HG03025 (cell line): ENCODE data around the gene TRAPPC2.
"Not testable (repeated sequence)": the region's sequence is repeated elsewhere in the genome, so short reads cannot be mapped to it uniquely, and the experiment has no call there.

Experiments
- ATAC-seq: cut with Tn5 transposase; IDR thresholded peaks from one replicate; pipeline ENCODE4 v1.9.1; 2021; ENCODE audit warnings: mild to moderate bottlenecking, moderate library complexity; ENCODE audit not compliant: unreplicated experiment, low FRiP score

The TRAPPC2 gene

GRCh38 chrX:13748486-13748885 is 14.1 kb upstream of the TRAPPC2 start:
- ATAC-seq = no peak

DNA sequence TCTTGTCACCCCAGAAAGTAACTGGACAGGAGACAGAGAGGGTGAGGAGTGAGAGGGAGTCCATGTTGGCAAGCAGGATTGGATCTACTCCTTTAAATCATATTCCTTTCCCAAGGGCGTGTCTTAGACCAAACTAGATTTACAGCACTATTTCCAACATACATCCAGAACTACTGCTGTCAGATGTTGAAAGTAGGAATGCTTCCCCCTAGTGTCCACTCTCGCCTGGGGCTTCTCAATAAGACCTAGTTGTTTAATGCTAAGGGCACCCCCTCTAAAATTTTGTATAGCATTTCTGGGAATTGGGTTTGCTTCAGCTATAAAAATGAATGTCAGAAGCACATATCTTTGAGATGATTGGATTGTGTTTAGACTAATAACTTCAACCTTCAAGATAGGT is 13.4 kb upstream of the TRAPPC2 start:
- no peak for ATAC-seq

GRCh38 chrX:13742397-13743176 is 8.2 kb upstream of the TRAPPC2 start:
- peak; percentile 85 for ATAC-seq

DNA sequence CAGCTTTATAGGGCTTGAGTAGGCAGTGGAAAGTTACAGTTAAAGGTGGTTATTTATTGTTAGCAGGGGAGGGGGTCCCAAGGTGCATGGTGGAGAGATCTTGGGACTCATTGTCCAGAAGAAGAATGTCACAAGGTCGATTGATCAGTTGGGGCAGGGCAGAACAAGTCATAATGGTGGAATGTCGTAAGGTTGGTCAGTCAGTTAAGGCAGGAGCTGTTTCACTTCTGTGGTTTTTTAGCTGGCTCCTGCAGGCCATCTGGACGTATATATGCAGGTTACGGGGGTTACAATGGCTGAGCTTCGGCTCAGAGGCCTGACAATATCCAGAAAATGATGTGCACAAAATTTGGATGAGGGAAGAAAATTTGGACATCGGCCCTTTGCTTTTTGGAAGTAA is 7.3 kb upstream of the TRAPPC2 start:
- ATAC-seq = no peak

DNA sequence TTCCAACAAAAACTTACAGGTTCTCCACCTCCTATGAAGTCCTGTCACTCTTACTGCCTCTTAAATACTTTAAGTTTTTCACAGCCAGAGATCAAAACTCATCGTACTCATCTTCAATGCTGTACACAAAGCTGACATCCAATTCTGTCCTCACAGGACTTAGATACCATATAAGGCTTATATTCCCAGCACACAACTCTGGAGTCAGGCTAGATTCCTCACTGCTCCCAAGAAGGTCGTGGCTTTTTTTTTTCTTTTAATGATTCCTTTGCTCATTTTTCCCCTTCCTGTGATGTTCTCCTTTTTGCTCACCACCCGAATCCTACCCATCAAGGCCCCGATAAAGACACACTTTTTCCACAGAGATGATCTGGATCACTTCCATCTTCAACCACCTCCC is 914 bp downstream of the TRAPPC2 start:
- ATAC-seq = no peak

DNA sequence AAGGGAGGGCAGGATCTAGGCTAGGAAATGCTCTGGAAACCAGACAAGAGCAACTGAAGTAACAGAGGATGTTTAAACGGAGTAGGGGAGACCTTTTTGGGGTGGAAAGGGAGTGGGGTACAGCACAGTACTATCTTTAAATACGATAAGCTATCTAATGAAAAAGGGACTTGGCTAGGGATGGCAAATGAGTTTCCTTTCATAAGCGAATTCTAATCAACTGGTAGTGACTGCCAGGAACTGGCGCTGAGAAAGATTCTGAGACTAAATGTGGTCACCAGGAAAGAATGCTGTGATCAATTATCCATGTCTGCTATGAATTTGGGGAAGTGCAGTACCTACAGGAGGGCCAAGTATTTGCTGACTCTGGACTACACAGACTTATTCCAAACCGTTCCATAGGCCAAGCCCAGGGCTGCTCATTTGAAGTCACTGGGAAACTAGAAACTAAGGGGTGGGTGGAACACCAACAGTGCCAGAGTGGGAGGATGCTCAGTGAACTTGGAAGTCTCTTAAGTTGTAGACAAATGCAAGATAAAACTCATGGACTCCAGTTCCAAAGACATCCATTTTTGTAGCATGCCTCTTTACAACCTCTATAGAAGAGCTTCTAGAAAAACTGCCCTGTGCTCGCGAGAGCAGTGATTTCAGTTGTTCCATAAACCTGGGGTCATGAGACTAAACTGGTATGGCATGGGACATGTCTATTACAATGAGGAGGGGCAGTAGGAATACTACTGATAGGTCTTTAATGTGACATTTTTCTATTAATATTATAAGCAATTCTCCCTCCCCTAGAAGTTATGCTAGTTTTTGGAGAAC is 2.0 kb downstream of the TRAPPC2 start:
- no peak for ATAC-seq

DNA sequence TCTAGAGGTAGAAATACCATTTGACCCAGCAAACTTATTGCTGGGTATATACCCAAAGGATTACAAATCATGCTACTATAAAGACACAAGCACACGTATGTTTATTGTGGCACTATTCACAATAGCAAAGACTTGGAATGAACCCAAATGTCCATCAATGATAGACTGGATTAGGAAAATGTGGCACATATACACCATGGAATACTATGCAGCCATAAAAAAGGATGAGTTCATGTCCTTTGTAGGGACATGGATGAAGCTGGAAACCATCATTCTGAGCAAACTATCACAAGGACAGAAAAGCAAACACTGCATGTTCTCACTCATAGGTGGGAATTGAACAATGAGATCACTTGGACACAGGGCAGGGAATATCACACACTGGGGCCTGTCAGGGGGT is 3.9 kb downstream of the TRAPPC2 start:
- ATAC-seq = not testable (repeated sequence)

DNA sequence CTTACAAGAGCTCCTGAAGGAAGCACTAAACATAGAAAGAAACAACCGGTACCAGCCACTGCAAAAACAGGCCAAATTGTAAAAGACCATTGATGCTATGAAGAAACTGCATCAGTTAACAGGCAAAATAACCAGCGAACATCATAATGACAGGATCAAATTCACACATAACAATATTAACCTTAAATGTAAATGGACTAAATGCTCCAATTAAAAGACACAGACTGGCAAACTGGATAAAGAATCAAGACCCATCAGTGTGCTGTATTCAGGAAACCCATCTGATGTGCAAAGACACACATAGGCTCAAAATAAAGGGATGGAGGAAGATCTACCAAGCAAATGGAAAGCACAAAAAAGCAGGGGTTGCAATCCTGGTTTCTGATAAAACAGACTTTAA is 7.8 kb downstream of the TRAPPC2 start:
- ATAC-seq = not testable (repeated sequence)

DNA sequence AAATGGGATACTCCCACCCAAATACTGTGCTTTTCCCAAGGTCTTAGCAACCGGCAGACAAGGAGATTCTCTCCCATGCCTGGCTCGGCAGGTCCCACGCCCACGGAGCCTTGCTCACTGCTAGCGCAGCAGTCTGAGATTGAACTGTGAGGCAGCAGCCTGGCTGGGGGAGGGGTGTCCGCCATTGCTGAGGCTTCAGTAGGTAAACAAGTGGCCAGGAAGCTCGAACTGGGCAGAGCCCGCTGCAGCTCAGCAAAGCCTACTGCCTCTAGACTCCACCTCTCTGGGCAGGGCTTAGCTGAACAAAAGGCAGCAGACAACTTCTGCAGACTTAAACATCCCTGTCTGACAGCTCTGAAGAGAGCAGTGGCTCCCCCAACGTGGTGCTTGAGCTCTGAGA is 9.5 kb downstream of the TRAPPC2 start:
- not testable (repeated sequence) for ATAC-seq

GRCh38 chrX:13721819-13722519 is 12.5 kb downstream of the TRAPPC2 start:
- no peak for ATAC-seq

- no peak for ATAC-seq
These were observed 13.0 kb downstream of the TRAPPC2 start for GRCh38 chrX:13721371-13721770.

- ATAC-seq = no peak
These were observed 15.1 kb downstream of the TRAPPC2 start for GRCh38 chrX:13719192-13719856.

DNA sequence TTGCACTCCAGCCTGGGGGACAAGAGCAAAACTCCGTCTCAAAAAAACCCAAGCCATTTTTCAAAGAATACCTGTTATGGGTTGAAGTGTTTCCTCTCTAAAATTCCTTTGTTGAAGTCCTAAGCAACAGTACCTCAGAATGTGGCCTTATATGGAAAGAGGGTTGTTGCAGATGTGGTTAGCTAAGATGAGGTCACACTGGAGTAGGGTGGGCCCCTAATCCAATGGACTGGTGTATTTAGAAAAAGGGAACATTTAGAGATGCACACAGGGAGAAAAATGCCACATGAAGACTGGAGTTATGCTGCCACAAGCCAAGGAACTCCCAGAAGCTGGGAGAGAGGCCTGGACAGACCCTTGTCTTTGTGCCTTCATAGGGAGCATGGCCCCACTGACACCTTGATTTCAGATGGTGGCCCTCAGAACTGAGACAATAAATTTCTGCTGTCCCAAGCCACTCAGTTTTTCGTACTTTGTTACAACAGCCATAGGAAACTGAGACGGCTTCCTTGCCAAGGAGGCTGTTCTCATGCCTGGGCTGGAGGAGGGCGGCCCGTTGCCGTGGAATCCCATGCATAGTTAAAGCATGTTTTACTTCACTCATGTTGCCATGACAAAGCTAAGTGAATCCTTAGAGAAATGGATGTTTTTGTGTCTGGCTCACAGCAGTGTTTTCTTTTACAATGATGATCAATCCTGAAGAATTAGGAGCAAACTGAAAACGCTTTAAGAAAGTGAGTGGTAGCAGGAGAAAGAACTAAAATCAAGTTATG is 16.5 kb downstream of the TRAPPC2 start:
- ATAC-seq = no peak

DNA sequence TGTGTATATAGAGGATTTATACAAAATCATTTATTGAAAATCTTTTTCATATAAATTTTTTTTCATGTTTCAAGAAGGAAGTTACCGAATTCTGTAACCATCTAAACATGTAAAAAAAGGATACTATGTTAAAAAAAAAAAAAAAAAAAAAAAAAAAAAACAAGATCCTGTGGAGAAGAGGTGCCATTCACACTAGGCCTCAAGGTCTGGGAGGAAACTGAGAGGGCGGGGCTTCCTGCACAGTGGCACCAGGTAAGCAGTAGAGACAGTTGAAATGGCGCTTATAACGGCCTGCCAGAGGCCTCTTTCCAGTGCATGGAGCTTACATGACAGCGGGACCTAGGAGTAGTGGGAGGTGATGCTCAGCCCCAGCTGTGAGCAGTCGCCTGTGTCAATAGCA is 17.5 kb downstream of the TRAPPC2 start:
- no peak for ATAC-seq

DNA sequence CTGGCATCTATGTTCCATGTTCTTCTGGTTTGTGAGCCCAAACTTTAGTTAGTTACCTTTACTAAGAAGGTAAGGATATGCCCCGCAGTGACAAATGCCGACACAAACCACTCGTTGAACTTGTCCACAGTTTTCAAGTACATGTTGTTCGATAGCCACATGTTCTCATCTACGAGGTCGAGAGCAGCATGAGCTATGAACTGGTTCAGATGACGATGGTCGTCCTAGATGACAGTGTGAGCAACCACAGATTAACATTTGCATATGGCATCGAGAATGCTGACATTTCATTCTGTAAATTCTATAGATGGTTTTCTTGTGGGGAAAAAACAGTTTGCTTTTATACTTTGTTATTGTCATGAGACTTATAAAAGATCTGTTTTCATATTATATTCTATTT is 18.0 kb downstream of the TRAPPC2 start:
- ATAC-seq = no peak

GRCh38 chrX:13711141-13711540 is 23.3 kb downstream of the TRAPPC2 start:
- no peak for ATAC-seq

- ATAC-seq = no peak
These were observed 30.8 kb downstream of the TRAPPC2 start for GRCh38 chrX:13703589-13703988.

DNA sequence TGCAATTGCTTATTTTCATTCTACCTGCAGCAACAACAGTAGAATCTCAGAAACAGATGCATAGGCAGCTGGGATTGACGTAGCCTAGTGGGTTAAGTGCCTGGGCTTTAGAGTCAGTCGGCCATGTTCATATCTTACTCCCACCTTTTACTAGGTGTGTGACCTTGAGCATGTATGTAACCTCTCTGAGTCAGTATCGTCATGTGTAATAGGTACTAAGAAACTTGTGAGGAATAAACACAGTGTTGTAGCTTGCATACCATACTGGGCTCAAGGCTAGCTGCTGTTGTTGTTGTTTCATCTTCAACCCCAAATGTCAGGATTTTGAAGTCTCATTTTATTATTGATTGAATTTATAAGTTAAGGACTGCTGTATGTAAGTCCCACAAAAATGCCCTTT is 31.3 kb downstream of the TRAPPC2 start:
- ATAC-seq = no peak

DNA sequence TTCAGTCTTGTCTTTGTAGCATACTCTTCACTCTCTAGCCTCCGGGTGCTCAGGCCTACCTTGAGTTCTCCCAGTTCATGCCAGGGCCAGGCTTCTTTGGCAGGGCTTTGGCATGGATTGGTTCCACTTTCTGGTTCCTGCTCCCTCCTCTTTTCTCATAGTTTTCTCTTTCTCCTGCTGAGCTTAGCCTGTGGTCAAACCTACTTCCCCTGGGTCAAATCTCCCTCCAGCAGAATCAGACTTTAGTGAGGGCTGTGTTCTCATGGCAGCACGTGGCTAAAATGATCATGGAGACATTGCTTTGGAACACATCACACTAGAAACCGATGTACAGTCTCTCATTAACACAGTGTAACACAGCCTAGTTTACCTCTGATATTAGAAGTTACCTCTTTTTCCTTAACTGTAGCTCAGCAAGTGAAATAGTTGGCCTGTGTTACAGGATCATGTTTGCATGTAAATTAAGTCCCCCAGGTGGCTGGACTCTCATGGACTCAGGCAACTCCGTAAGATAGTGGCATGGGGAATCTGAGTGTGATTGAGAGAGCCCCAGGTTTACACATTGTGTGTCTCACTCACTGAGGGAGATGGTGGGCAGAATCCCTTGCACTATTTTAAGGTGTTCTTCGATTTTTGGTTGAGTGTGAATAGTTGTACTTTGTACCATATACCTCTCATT is 32.2 kb downstream of the TRAPPC2 start:
- ATAC-seq = no peak
